Measurements from ENCODE around the gene PLEKHA8.
"Not testable (repeated sequence)": the region's sequence is repeated elsewhere in the genome, so short reads cannot be mapped to it uniquely, and the experiment has no call there.

Gene PLEKHA8

DNA sequence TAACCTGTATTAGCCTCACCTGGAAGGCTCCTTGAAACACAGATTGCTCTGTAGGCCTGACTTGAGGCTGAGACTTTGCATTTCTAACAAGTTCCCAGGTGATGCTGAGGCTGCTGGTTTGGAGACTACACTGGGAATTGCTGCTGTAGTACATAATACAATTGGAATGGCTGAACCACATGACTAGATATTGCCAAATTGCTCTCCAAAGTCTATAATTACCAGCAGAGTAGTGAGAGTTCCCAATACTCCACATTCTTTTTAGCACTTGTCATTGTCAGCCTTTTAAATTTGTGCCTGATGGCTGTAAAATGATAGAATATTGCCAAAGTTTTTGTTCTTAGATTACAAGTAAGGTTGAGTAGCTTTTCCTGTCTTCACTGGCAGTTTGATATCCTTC lies 39.9 kb downstream of the PLEKHA8 start:
- DNase-seq, result no peak

DNA sequence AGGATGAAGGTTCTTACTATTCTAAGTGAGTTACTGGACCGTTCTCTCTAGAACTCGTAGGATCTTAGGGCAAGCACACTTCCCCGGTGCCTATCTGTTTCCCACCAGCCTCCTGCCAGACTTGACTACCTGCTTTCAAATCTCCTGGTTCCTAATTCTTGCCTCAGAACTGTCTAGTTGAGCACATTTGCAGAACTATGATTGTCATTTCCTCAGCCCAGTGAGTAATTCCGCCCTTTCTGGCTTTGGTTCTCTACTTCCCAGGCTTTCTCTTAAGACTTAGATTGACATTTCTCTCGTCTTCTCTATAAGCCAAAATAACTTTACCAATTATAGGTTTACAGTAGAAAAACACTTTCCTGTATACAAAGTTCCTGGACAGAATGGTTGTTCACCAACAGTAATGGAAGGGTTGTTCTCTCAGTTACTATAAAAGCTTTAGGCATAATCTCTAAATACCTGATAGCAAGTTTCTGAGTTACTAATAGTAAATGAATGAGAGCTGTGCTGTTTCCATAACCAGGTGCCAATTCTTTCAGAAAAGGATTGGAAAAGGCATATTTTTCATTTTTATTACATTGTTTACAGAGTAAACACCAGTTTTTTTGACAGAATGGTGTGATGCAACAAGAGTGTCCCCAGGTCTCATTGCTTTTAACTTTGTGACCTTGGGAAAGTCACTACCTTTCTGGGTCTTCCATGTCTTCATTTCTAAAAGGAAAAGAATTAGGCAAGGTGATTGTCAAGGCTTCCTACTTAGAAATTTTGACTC lies 41.1 kb downstream of the PLEKHA8 start:
- DNase-seq, result no peak

GRCh38 chr7:30070052-30070451 lies 41.8 kb downstream of the PLEKHA8 start:
- no peak for DNase-seq

DNA sequence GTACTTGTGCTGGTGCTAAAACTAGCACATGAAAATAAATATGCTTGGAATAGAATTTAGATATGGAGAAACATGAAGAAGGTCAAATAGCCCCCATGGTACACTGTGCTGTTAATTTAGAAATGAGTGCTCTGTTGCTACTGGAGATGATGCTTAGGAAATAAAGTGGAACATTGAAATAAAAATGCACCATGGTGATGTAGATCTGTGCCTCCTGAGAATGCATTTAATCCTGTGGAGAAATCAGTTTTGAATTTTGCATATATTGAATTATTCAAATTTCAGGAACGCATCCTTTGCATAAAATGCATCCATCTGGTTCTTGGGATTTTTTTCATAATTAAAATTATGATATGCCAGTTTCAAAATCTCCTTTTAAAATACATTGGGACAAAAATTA lies 44.5 kb downstream of the PLEKHA8 start:
- DNase-seq, result no peak

DNA sequence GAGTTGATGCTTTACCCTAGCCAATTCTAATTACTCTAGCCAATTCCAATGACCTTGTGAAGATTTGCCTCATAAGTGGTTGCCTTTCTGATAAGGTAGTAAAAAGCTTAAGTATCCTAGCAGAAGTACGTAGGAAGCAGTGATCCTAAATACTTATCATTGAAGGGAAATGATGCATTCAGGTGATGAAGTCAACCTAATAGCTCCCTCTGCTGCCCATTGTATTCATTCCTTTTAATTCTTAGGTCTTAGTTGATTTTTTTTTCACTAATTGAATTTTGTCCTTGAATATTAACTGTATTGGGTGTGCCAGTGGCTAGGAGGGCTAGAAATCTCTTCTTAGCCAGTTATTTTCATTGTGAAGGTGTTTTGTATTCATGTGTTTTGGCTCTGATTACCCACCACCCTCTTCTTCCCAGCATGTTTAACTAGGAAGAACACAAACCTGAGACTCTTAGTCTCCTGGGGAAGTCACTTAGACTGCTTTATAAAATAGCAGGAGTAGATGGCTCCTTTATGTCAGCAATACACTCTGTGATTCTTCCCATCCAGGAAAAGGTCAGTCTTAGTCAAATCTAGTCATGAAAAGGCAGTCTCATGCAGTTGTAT lies 46.3 kb downstream of the PLEKHA8 start:
- DNase-seq, result peak; percentile 46

GRCh38 chr7:30076411-30076810 lies 48.2 kb downstream of the PLEKHA8 start:
- DNase-seq, result no peak

GRCh38 chr7:30078280-30078679 lies 50.1 kb downstream of the PLEKHA8 start:
- no peak for DNase-seq

DNA sequence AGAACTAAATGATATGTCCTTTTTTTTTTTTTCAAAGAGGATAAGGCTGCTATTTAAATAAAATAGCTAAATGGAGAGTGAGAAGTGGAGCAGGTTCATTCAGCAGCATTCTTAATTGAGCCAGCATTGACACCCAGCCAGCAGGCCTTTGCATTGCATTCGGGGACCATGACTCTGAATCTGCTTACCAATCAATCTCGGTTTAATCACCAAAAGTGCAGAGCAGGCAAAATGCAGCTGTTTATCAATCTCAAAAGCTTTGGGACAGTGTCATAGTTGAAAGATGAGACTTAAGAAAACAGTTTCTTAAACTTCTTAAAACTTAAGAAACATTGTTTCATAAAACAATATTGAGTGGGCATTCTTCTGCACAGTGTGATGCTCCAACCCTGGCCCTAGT lies 51.7 kb downstream of the PLEKHA8 start:
- no peak for DNase-seq

GRCh38 chr7:30080818-30081217 lies 52.6 kb downstream of the PLEKHA8 start:
- peak; percentile 30 for DNase-seq

GRCh38 chr7:30082686-30083085 lies 54.5 kb downstream of the PLEKHA8 start:
- DNase-seq, result no peak

- DNase-seq, result peak; percentile 10
These were observed 55.1 kb downstream of the PLEKHA8 start for GRCh38 chr7:30083334-30083733.

DNA sequence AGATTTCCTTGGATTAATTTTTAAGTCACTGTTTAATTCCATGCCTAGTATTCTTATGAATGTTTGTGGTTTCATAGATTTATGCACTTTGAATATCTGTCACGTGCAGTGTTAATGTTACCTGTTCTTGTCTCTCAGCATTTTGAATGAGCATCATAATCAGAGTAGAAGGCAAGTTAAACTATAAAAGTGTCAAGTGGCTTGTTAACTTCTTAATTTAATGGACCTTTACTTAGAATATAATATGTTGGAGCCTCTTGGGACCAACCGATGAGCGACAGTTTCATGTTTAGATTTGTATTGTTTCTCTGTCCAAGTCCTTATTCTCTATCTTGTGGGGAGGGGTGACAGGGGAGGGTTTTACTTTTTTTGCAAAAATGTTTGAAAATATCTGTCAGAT lies 56.0 kb downstream of the PLEKHA8 start:
- DNase-seq, result no peak

- DNase-seq, result no peak
These were observed 58.3 kb downstream of the PLEKHA8 start for GRCh38 chr7:30086529-30086928.

DNA sequence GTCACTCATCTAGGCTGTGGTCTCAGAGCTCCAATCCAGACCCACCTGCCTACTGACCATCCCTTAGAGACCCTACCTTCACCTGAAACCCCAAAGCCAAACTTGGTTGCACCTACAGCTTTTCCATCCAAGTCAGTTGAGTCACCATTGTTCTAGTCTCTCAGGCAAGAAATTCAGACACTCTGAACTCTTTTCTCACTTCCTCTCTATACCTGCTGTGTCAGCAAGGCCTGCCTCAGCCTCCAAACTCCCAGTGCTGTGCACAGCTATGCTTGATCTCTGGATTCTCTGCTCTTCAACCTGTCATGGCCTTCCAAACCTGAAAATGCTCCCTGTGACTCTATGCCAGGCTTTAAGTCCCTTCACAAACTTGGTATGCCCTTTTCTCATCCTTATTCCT lies 59.2 kb downstream of the PLEKHA8 start:
- no peak for DNase-seq

- no peak for DNase-seq
These were observed 60.1 kb downstream of the PLEKHA8 start for GRCh38 chr7:30088362-30088761.

DNA sequence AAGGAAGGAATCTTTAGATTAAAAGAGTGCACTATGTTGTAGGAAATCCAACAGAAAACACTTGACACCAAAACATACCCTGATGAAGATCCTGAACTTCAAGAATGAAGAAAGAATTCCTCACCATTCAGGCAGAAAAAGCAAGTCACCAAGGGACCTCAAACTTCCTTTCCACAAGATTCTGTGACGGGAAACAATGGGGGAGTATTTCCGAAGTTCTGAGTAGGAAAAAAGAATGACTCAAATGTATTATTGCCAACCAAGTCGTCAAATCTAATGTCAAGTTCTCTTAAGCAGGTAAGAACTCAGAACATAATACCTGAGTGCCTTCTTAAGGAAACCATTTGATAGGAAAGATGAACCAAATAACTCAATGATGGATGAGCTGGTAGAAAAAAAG lies 61.9 kb downstream of the PLEKHA8 start:
- no peak for DNase-seq

GRCh38 chr7:30091491-30091912 lies 63.3 kb downstream of the PLEKHA8 start:
- DNase-seq, result no peak

- no peak for DNase-seq
These were observed 63.8 kb downstream of the PLEKHA8 start for GRCh38 chr7:30091987-30092386.

DNA sequence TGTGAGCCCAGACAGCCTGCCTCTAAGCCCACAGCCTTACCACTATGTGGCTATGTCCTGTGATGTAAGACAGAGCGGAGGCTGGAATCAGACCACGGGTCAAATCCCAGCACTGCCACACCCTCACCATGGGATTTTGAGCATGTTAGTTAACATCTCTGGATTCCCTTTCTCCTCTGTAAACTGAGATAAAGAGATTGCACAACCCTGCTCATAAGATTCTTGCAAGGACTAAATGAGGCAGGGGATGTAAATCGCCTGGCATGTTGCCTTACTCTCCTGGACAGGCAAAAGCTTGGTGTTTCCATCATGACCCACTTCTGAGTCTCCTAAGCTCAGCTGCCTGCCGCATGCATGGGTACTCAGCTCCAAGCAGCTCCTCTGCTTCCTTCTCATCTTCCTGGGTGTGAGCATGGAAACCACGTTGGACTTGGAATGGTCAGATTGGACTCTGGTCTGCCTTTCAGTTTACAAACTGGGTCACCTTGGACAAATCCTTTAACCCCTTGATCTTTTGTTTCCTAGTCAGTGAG lies 65.3 kb downstream of the PLEKHA8 start:
- no peak for DNase-seq

DNA sequence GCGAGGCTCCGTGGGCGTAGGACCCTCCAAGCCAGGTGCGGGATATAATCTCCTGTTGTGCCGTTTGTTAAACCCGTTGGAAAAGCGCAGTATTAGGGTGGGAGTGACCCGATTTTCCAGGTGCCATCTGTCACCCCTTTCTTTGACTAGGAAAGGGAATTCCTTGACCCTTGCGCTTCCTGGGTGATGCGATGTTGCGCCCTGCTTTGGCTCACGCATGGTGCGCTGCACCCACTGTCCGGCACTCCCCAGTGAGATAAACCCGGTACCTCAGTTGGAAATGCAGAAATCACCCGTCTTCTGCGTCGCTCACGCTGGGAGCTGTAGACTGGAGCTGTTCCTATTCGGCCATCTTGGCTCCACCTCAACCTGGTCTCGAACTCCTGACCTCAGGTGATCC lies 70.4 kb downstream of the PLEKHA8 start:
- not testable (repeated sequence) for DNase-seq

DNA sequence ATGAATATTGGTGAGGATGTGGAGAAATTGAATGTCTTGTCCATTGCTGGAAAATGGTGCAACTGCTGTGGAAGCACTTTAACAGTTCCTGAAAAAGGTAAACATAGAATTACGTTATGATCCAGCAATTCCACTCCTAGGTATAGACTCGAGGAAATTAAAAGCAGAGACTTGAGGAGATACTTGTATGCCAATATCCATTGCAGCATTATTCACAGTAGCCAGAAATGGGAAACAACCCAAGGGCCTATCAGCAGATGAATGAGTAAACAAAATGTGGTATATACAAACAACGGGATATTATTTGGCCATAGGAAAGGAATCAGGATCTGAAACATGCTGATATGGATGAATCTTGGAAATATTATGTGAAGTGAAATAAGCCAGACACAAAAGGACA lies 74.1 kb downstream of the PLEKHA8 start:
- no peak for DNase-seq

DNA sequence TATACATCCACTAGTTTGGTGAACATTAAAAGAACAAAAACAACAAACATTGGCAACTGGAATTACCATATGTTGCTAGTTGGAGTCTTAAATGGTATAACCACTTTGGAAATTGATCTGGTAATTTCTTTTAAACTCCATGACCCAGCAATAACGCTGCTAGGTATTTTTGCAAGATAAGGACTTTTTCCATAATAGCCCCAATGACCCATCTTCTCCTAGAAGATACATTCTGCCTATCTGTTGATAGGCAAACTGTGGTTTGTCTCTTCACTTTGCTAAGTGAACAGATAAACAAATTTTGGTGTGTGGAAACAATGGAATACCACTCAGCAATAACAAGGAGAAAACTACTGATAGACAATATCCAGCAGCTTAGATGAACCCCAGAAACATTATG lies 75.9 kb downstream of the PLEKHA8 start:
- DNase-seq, result no peak

DNA sequence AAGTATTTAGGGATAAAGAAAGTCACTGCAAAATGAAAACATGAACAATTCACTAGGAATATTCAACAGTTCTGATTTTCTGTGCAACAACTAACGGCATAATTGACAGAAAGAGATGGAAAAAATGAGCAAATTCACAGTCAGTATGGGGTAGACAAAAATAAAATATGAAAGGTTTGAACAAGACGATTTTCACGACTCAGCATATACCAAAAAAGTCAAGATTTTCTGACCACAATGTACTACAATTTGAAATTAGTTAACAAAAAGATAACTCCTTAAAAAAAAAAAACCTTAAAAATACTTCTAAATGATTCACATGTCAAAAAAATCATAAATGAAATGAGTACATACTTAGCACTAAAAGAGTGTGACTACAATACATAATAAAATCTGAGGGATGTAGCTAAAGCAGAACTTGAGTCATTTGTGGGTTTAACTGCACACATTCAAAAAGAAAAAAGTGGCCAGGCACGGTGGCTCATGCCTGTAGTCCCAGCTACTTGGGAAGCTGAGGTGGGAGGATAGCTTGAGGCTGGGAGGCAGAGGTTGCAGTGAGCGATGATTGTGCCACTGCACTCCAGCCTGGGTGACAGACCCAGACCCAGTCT lies 84.0 kb downstream of the PLEKHA8 start:
- no peak for DNase-seq

- DNase-seq, result no peak
These were observed 84.9 kb downstream of the PLEKHA8 start for GRCh38 chr7:30113144-30113543.
